Measurements from ENCODE around the gene HSF4. TPM values are rescaled to one million over a fixed set of nuclear protein-coding genes. Genes with fewer than 3 reads are reported as not detected.
A peak's percentile ranks its signal among the peaks of the same experiment; 100 is the strongest.

Gene HSF4
- total RNA-seq, 1 donor from 2014 or later = 33.4 TPM

- intact Hi-C loops (cut with micrococcal nuclease) = loop anchor here (2.0 to 5.0 kb wide), 2 partner anchors 13 to 197 kb away; no protein-coding TSS in a partner anchor
- H3K4me3 Mint-ChIP-seq (ENCODE audit: low read depth) = peak overlapping the region; percentile 83
- peak overlapping the region; percentile 56 for H3K27ac Mint-ChIP-seq
- H3K27me3 Mint-ChIP-seq (ENCODE audit: low read depth) = peaks cover 8% of the 10 kb centered on the region
- peaks cover 48% of the 10 kb centered on the region for H3K4me1 Mint-ChIP-seq (ENCODE audit: low read depth)
- H3K9me3 Mint-ChIP-seq = no peaks in the 10 kb centered on the region
- H3K36me3 Mint-ChIP-seq (ENCODE audit: low read depth) = peaks cover 43% of the 10 kb centered on the region
- peak; percentile 74 for DNase-seq (ENCODE audit: low spot score)
Measured at GRCh38 chr16:67173808-67174705, 9.5 kb downstream of the HSF4 start.

- no peak overlapping the region for H3K27ac Mint-ChIP-seq
- peaks cover 8% of the 10 kb centered on the region for H3K27me3 Mint-ChIP-seq (ENCODE audit: low read depth)
Measured at GRCh38 chr16:67174706-67175231, 10.2 kb downstream of the HSF4 start.

GRCh38 chr16:67176662-67177061 is 12.1 kb downstream of the HSF4 start:
- Mint-ChIP-seq H3K4me1 (ENCODE audit: low read depth) (peaks cover 32% of the 10 kb centered on the region), H3K27ac (no peak overlapping the region), H3K4me3 (ENCODE audit: low read depth) (no peak overlapping the region), H3K36me3 (ENCODE audit: low read depth) (peaks cover 31% of the 10 kb centered on the region), H3K9me3 (no peaks in the 10 kb centered on the region), H3K27me3 (ENCODE audit: low read depth) (peaks cover 8% of the 10 kb centered on the region)
- no peak for DNase-seq (ENCODE audit: low spot score)
- intact Hi-C loops (cut with micrococcal nuclease) = no loop called here

More at GRCh38 chr16:67174706-67175231, 10.2 kb downstream of the HSF4 start:
- DNase-seq (ENCODE audit: low spot score) = no peak
- no peaks in the 10 kb centered on the region for H3K9me3 Mint-ChIP-seq
- peak overlapping the region; percentile 83 for H3K4me3 Mint-ChIP-seq (ENCODE audit: low read depth)
- peaks cover 47% of the 10 kb centered on the region for H3K4me1 Mint-ChIP-seq (ENCODE audit: low read depth)
- peaks cover 42% of the 10 kb centered on the region for H3K36me3 Mint-ChIP-seq (ENCODE audit: low read depth)
- intact Hi-C loops (cut with micrococcal nuclease) = loop anchor here (2.0 to 5.0 kb wide), 2 partner anchors 14 to 197 kb away; no protein-coding TSS in a partner anchor

- Mint-ChIP-seq H3K27me3 (ENCODE audit: low read depth) (peaks cover 7% of the 10 kb centered on the region), H3K36me3 (ENCODE audit: low read depth) (peaks cover 28% of the 10 kb centered on the region), H3K9me3 (no peaks in the 10 kb centered on the region), H3K4me1 (ENCODE audit: low read depth) (peaks cover 28% of the 10 kb centered on the region), H3K27ac (peak overlapping the region; percentile 23), H3K4me3 (ENCODE audit: low read depth) (peak overlapping the region; percentile 56)
- DNase-seq (ENCODE audit: low spot score) = peak; percentile 51
- intact Hi-C loops (cut with micrococcal nuclease) = no loop called here
Measured at GRCh38 chr16:67177743-67178699, 13.5 kb downstream of the HSF4 start.

GRCh38 chr16:67179421-67180080 is 15.0 kb downstream of the HSF4 start:
- Mint-ChIP-seq H3K4me3 (ENCODE audit: low read depth) (no peak overlapping the region), H3K27me3 (ENCODE audit: low read depth) (peaks cover 4% of the 10 kb centered on the region), H3K4me1 (ENCODE audit: low read depth) (peaks cover 18% of the 10 kb centered on the region), H3K9me3 (no peaks in the 10 kb centered on the region), H3K36me3 (ENCODE audit: low read depth) (peaks cover 28% of the 10 kb centered on the region), H3K27ac (no peak overlapping the region)
- intact Hi-C loops (cut with micrococcal nuclease) = loop anchor here (5.0 to 10.0 kb wide), 3 partner anchors 48 to 165 kb away; partner anchors contain the start of genes FHOD1, SLC9A5 and TMEM208
- DNase-seq (ENCODE audit: low spot score) = no peak

GRCh38 chr16:67180166-67180565 is 15.6 kb downstream of the HSF4 start:
- Mint-ChIP-seq H3K36me3 (ENCODE audit: low read depth) (peaks cover 27% of the 10 kb centered on the region), H3K27ac (no peak overlapping the region), H3K27me3 (ENCODE audit: low read depth) (peaks cover 6% of the 10 kb centered on the region), H3K4me1 (ENCODE audit: low read depth) (peaks cover 20% of the 10 kb centered on the region), H3K4me3 (ENCODE audit: low read depth) (no peak overlapping the region), H3K9me3 (no peaks in the 10 kb centered on the region)
- intact Hi-C loops (cut with micrococcal nuclease) = loop anchor here (5.0 to 10.0 kb wide), 3 partner anchors 47 to 165 kb away; partner anchors contain the start of genes FHOD1, SLC9A5 and TMEM208
- DNase-seq (ENCODE audit: low spot score) = no peak

- H3K27me3 Mint-ChIP-seq (ENCODE audit: low read depth) = peaks cover 10% of the 10 kb centered on the region
- H3K27ac Mint-ChIP-seq = no peak overlapping the region
- H3K9me3 Mint-ChIP-seq = no peaks in the 10 kb centered on the region
- H3K4me1 Mint-ChIP-seq (ENCODE audit: low read depth) = peaks cover 24% of the 10 kb centered on the region
- no peak for DNase-seq (ENCODE audit: low spot score)
- no peak overlapping the region for H3K4me3 Mint-ChIP-seq (ENCODE audit: low read depth)
- intact Hi-C loops (cut with micrococcal nuclease) = loop anchor here (5.0 to 10.0 kb wide), 3 partner anchors 46 to 167 kb away; partner anchors contain the start of genes FHOD1, SLC9A5 and TMEM208
- peaks cover 17% of the 10 kb centered on the region for H3K36me3 Mint-ChIP-seq (ENCODE audit: low read depth)
Measured at GRCh38 chr16:67181346-67181745, 16.8 kb downstream of the HSF4 start.

GRCh38 chr16:67182288-67182687 is 17.7 kb downstream of the HSF4 start:
- Mint-ChIP-seq H3K9me3 (no peaks in the 10 kb centered on the region), H3K27me3 (ENCODE audit: low read depth) (peaks cover 10% of the 10 kb centered on the region), H3K36me3 (ENCODE audit: low read depth) (peaks cover 10% of the 10 kb centered on the region), H3K4me3 (ENCODE audit: low read depth) (no peak overlapping the region), H3K27ac (no peak overlapping the region), H3K4me1 (ENCODE audit: low read depth) (peaks cover 21% of the 10 kb centered on the region)
- intact Hi-C loops (cut with micrococcal nuclease) = loop anchor here (2.0 to 10.0 kb wide), 4 partner anchors 21 to 167 kb away; partner anchors contain the start of genes FHOD1, SLC9A5 and TMEM208
- no peak for DNase-seq (ENCODE audit: low spot score)

GRCh38 chr16:67183284-67183626 is 18.7 kb downstream of the HSF4 start:
- Mint-ChIP-seq H3K4me3 (ENCODE audit: low read depth) (no peak overlapping the region), H3K36me3 (ENCODE audit: low read depth) (peaks cover 5% of the 10 kb centered on the region), H3K4me1 (ENCODE audit: low read depth) (peaks cover 16% of the 10 kb centered on the region), H3K27me3 (ENCODE audit: low read depth) (peaks cover 7% of the 10 kb centered on the region), H3K27ac (no peak overlapping the region), H3K9me3 (no peaks in the 10 kb centered on the region)
- no peak for DNase-seq (ENCODE audit: low spot score)
- intact Hi-C loops (cut with micrococcal nuclease) = loop anchor here (2.0 to 10.0 kb wide), 4 partner anchors 22 to 168 kb away; partner anchors contain the start of genes FHOD1, SLC9A5 and TMEM208

- H3K9me3 Mint-ChIP-seq = no peaks in the 10 kb centered on the region
- peaks cover 12% of the 10 kb centered on the region for H3K4me1 Mint-ChIP-seq (ENCODE audit: low read depth)
- DNase-seq (ENCODE audit: low spot score) = peak; percentile 95
- H3K36me3 Mint-ChIP-seq (ENCODE audit: low read depth) = peaks cover 2% of the 10 kb centered on the region
- no peak within 1 kb of the TSS for H3K27ac Mint-ChIP-seq
- intact Hi-C loops (cut with micrococcal nuclease) = loop anchor here (2.0 to 10.0 kb wide), 7 partner anchors 13 to 237 kb away; partner anchors contain the start of genes FHOD1, NOL3, SLC9A5 and TMEM208
- peaks cover 7% of the 10 kb centered on the region for H3K27me3 Mint-ChIP-seq (ENCODE audit: low read depth)
- H3K4me3 Mint-ChIP-seq (ENCODE audit: low read depth) = peak within 1 kb of the TSS; percentile 70
Measured at GRCh38 chr16:67183627-67184452, 19.3 kb downstream of the HSF4 start, which contains the start of gene MATCAP1. Gene MATCAP1 (minus strand): TSS chr16:67183963. CDS start chr16:67180610, 3,353 bp downstream.
